A549 (cell line): ENCODE data around the gene RANBP6. TPM values are rescaled to one million over a fixed set of nuclear protein-coding genes. Genes with fewer than 3 reads are reported as not detected.
A peak's percentile ranks its signal among the peaks of the same experiment; 100 is the strongest.

Source experiments
- ATAC-seq, 2 experiments: fragments of 200-7000 bp in 1 of 2; fragments of >200 bp in 1 of 2; cut with Nextera tagmentation in 1 of 2; cut with Tn5 transposase in 1 of 2; 3 replicates each; pipeline versions ENCODE4 v1.8.0 to v1.9.1; 2018 to 2020; ENCODE audit warnings: mild to moderate bottlenecking in 1 of 2, moderate library complexity in 1 of 2
- CTCF ChIA-PET: fragments of 300-600 bp; sonication (Branson Sonifier 250); formaldehyde crosslinking; extraction: SDS; loops from one replicate; lab custom pipeline; 2021; ENCODE audit warnings: antibody characterized with exemption, inconsistent platforms; lab: Yijun Ruan, JAX
- POLR2A ChIA-PET: fragments of 350-600 bp; formaldehyde crosslinking; extraction: SDS; loops from one replicate; lab custom pipeline; 2021; ENCODE audit warnings: antibody characterized with exemption, inconsistent platforms; lab: Yijun Ruan, JAX
- DNase-seq, 2 experiments: peaks; one replicate each; pipeline versions ENCODE4 v3.0.0 to v3.0.0-alpha.2; 2011 to 2016; ENCODE audit warnings: low read depth in 1 of 2, low spot score in 1 of 2
- FAIRE-seq: peaks from 2 replicates; lab custom pipeline; 2011; peaks lifted over from hg19 to GRCh38; lab: Jason Lieb, UNC
- H3K27ac ChIP-seq, 2 experiments: fragments of >200 bp; sonication (Bioruptor Twin); formaldehyde crosslinking; 3 replicates each; pipeline ENCODE4 v1.5.1; 2016 to 2017
- H3K4me1 ChIP-seq: fragments of >200 bp; sonication (Bioruptor Twin); formaldehyde crosslinking; 3 replicates; pipeline ENCODE4 v1.6.1; 2016
- H3K4me2 ChIP-seq: fragments of >200 bp; sonication (Bioruptor Twin); formaldehyde crosslinking; 3 replicates; pipeline ENCODE4 v1.6.1; 2016
- H3K4me3 ChIP-seq: fragments of >200 bp; sonication (Bioruptor Twin); formaldehyde crosslinking; 3 replicates; pipeline ENCODE4 v1.5.1; 2016
- H3K9me3 ChIP-seq: fragments of >200 bp; sonication (Bioruptor Twin); formaldehyde crosslinking; 3 replicates; pipeline ENCODE4 v1.6.1; 2016
- CEBPB ChIP-seq, 2 experiments: fragments of >200 bp in 1 of 2; sonication (Bioruptor Twin) in 1 of 2; formaldehyde crosslinking in 1 of 2; IDR thresholded peaks; 2 replicates each; pipeline ENCODE4 v1.6.1; 2012 to 2016
- CTCF ChIP-seq: fragments of >200 bp; sonication (Bioruptor Twin); formaldehyde crosslinking; IDR thresholded peaks from 3 replicates; pipeline ENCODE4 v1.5.1; 2016
- FOSL2 ChIP-seq, 2 experiments: fragments of 450-650 bp in 1 of 2; fragments of >200 bp in 1 of 2; sonication (Bioruptor Twin) in 1 of 2; formaldehyde crosslinking; IDR thresholded peaks; 2 replicates each; pipeline versions ENCODE4 v1.5.0 to v1.6.1; 2016 to 2020; ENCODE audit warnings: mild to moderate bottlenecking in 1 of 2, moderate library complexity in 1 of 2
- GATA3 ChIP-seq: IDR thresholded peaks from 2 replicates; pipeline ENCODE4 v1.6.1; 2012; ENCODE audit warnings: borderline replicate concordance
- HDAC2 ChIP-seq: fragments of 200-600 bp; sonication (generic); IDR thresholded peaks from 2 replicates; pipeline ENCODE4 v1.6.1; 2016
- HOXB13 ChIP-seq: fragments of 250-450 bp; sonication (Bioruptor Pico); IDR thresholded peaks from 2 replicates; pipeline ENCODE4 v1.5.0; 2020; ENCODE audit warnings: low read depth, mild to moderate bottlenecking, moderate library complexity
- NPAS2 ChIP-seq: fragments of 250-450 bp; sonication (Bioruptor Pico); IDR thresholded peaks from 2 replicates; pipeline ENCODE4 v1.8.0; 2022; ENCODE audit warnings: mild to moderate bottlenecking, moderate library complexity, borderline replicate concordance
- POLR2A ChIP-seq: IDR thresholded peaks from 2 replicates; pipeline ENCODE4 v1.6.1; 2012; ENCODE audit warnings: mild to moderate bottlenecking, low read length
- RAD21 ChIP-seq, 2 experiments: fragments of >200 bp in 1 of 2; sonication (Bioruptor Twin) in 1 of 2; formaldehyde crosslinking in 1 of 2; IDR thresholded peaks in 1 of 2; conservative IDR thresholded peaks in 1 of 2; 2 replicates in 1 of 2; 3 replicates in 1 of 2; pipeline ENCODE4 v1.6.1; 2012 to 2018; ENCODE audit warnings: inconsistent platforms in 1 of 2
- SMC3 ChIP-seq: fragments of >200 bp; sonication (Bioruptor Twin); formaldehyde crosslinking; IDR thresholded peaks from 3 replicates; pipeline ENCODE4 v1.6.1; 2018; ENCODE audit warnings: inconsistent platforms
- ZC3H11A ChIP-seq: fragments of 450-650 bp; IDR thresholded peaks from 2 replicates; pipeline ENCODE4 v1.6.1; 2014; ENCODE audit warnings: antibody characterized with exemption, mild to moderate bottlenecking
- ZNF302 ChIP-seq: fragments of 250-450 bp; sonication (Bioruptor Pico); IDR thresholded peaks from 2 replicates; pipeline ENCODE4 v1.9.0; 2021; ENCODE audit warnings: inconsistent platforms, mild to moderate bottlenecking, moderate library complexity
- WGBS: methylation state at CpG from one replicate; pipeline ENCODE4 v1.1.6; 2017; ENCODE audit errors: missing lambda C conversion rate; 5-methylcytosine and 5-hydroxymethylcytosine counted together
- polyA plus RNA-seq, 4 experiments: library from polyadenylated mRNA; depleted of rRNA in 3 of 4; stranded (reverse); fragments of >200 nt; fragmentation: RNase III in 1 of 4; extraction: RNeasy Plus Mini Kit Qiagen cat#74134 plus additional on column Dnase treatment in 1 of 4; gene quantifications; 2 replicates in 3 of 4; 3 replicates in 1 of 4; pipeline ENCODE4 v1.2.3, GENCODE V29; 2011 to 2017
- TF ChIP-seq, protein P1 (sequence below): fragments of 250-450 bp; sonication (Bioruptor Pico); IDR thresholded peaks from 2 replicates; pipeline ENCODE4 v1.5.0; 2021; ENCODE audit warnings: mild to moderate bottlenecking, moderate library complexity, borderline replicate concordance
- TF ChIP-seq, protein P2 (sequence below): IDR thresholded peaks from 2 replicates; pipeline ENCODE4 v1.6.1; 2012

The RANBP6 gene
- polyA plus RNA-seq, 2 of the 4 experiments (the other 2 are of a cell fraction) = 17.4 to 19.6 TPM

GRCh38 chr9:6055216-6055615, 39.8 kb upstream of the RANBP6 start:
- TF ChIP-seq GATA3 = no peak
- TF ChIP-seq, protein P1, sequence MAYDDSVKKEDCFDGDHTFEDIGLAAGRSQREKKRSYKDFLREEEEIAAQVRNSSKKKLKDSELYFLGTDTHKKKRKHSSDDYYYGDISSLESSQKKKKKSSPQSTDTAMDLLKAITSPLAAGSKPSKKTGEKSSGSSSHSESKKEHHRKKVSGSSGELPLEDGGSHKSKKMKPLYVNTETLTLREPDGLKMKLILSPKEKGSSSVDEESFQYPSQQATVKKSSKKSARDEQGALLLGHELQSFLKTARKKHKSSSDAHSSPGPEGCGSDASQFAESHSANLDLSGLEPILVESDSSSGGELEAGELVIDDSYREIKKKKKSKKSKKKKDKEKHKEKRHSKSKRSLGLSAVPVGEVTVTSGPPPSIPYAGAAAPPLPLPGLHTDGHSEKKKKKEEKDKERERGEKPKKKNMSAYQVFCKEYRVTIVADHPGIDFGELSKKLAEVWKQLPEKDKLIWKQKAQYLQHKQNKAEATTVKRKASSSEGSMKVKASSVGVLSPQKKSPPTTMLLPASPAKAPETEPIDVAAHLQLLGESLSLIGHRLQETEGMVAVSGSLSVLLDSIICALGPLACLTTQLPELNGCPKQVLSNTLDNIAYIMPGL (CRISPR knock-in tag) = no peak
- no peak for TF ChIP-seq HOXB13 (CRISPR knock-in tag)
- TF ChIP-seq RAD21 (conservative IDR thresholded peaks at IDR 0.05 in 1 of 2, IDR thresholded peaks at IDR 0.05 in 1 of 2) = peak; percentile 93 to 94
- TF ChIP-seq POLR2A = no peak
- no peak for TF ChIP-seq ZC3H11A
- peak; percentile 63 to 66; a peak in 2 of 4 replicates for TF ChIP-seq CEBPB (IDR thresholded peaks at IDR 0.05)
- peak; percentile 86 for TF ChIP-seq CTCF
- TF ChIP-seq NPAS2 (CRISPR knock-in tag) = no peak
- TF ChIP-seq SMC3 = peak; percentile 92
- TF ChIP-seq ZNF302 (CRISPR knock-in tag) = no peak
- no peak for TF ChIP-seq FOSL2 (IDR thresholded peaks at IDR 0.05)
- TF ChIP-seq FOSL2 (CRISPR knock-in tag; IDR thresholded peaks at IDR 0.05) = no peak
- DNase-seq (peak; percentile 49 to 91), ATAC-seq (peak; percentile 91 to 92), FAIRE-seq (peak; percentile 73)
- 3% methylated on average over 2 of the region's 2 CpGs for WGBS
- no peaks in the 10 kb centered on the region for H3K4me1 ChIP-seq
- POLR2A ChIA-PET = no interaction called here
- peak overlapping the region; percentile 12; the same call in 1 of the 3 replicates for H3K4me2 ChIP-seq
- no peaks in the 10 kb centered on the region for H3K9me3 ChIP-seq
- no peak overlapping the region for H3K27ac ChIP-seq
- CTCF ChIA-PET = interaction anchor here (0.6 to 8.9 kb wide), 16 partner anchors 10 to 523 kb away, joined by 3 to 158 read pairs (median 4); no protein-coding TSS in a partner anchor
- H3K4me3 ChIP-seq = no peak overlapping the region

DNA sequence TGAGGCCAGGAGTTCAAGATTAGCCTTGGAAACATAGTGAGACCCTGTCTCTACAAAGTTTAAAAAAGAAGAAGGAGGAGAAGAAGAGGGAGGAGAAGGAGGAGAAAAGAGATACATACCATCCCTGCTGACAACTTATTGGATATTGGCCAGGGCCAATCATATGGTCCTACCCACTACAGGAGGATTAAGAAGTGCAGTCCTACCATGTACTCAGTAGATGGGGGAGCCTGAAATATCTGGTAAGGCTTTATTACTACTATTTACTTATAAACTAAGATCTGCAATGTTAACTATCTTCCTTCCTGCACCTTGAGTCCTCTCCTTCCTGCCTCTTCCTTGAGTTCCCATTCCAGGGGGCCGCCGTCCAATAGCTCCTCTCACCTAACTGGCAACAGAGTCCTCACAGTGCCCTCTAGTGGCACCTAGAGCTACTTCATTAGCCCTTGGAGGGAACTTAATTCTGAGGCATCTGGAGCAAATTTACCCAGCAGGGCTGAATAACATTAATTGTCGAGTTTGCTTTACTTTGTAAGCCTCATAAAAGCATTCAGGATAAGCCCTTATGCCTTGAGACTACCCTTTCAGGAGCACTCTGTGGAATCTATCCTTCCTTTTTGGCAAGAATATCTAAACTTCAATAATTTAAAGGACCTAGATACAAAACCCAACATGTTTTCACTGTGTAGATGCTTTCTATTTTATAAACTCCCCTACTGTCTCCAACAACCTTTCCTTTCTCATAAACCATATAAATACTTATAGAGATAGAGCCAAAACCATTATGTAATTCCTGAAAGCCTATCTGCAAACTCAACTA, 39.1 kb upstream of the RANBP6 start:
- Histone ChIP-seq H3K9me3 (no peaks in the 10 kb centered on the region), H3K4me1 (no peaks in the 10 kb centered on the region), H3K4me3 (no peak overlapping the region), H3K27ac (no peak overlapping the region), H3K4me2 (peak overlapping the region; percentile 12; the same call in 1 of the 3 replicates)
- peak; percentile 70 for TF ChIP-seq CTCF
- TF ChIP-seq SMC3 = peak; percentile 74
- TF ChIP-seq HDAC2 = no peak
- TF ChIP-seq, protein P2, sequence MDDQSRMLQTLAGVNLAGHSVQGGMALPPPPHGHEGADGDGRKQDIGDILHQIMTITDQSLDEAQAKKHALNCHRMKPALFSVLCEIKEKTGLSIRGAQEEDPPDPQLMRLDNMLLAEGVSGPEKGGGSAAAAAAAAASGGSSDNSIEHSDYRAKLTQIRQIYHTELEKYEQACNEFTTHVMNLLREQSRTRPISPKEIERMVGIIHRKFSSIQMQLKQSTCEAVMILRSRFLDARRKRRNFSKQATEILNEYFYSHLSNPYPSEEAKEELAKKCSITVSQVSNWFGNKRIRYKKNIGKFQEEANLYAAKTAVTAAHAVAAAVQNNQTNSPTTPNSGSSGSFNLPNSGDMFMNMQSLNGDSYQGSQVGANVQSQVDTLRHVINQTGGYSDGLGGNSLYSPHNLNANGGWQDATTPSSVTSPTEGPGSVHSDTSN = no peak
- TF ChIP-seq RAD21 (conservative IDR thresholded peaks at IDR 0.05 in 1 of 2, IDR thresholded peaks at IDR 0.05 in 1 of 2) = peak; percentile 69 to 76
- POLR2A ChIA-PET = interaction anchor here (0.5 to 0.7 kb wide), 3 partner anchors 46 to 432 kb away, joined by 3 to 4 read pairs (median 4); partner anchors contain the start of gene RIC1
- DNase-seq (peak; percentile 43 to 81), ATAC-seq (peak; percentile 88 to 97), FAIRE-seq (no peak)
- 9% methylated on average over 3 of the region's 3 CpGs for WGBS
- CTCF ChIA-PET = interaction anchor here (0.5 to 8.9 kb wide), 43 partner anchors 10 to 668 kb away, joined by 3 to 158 read pairs (median 4); a partner anchor contains a TSS
